K562 (cell line): Measurements from ENCODE around the gene CACNA2D3. TPM values are rescaled to one million over a fixed set of nuclear protein-coding genes. Genes with fewer than 3 reads are reported as not detected.

Source experiments
- ATAC-seq: fragments of 200-7000 bp; cut with Tn5 transposase; 3 replicates; pipeline ENCODE4 v1.9.1; 2020; ENCODE audit warnings: moderate library complexity
- BruUV-seq: library from RNA; stranded (reverse); fragments of 400-500 nt; replicated peaks from 2 replicates; lab custom pipeline; 2021; lab: Mats Ljungman, UMichigan
- CTCF ChIA-PET: fragments of 300-600 bp; formaldehyde crosslinking; extraction: SDS; loops from one replicate; lab custom pipeline; 2021; ENCODE audit warnings: low intra/inter-chr PET ratio; lab: Yijun Ruan, JAX
- POLR2A ChIA-PET: fragments of 300-600, 350-650 bp; sonication (Branson Sonifier 250); formaldehyde crosslinking; extraction: SDS; loops from one replicate; lab custom pipeline; 2021; ENCODE audit warnings: antibody characterized with exemption, inconsistent platforms; lab: Yijun Ruan, JAX
- DNase-seq, 4 experiments: peaks; one replicate each; pipeline versions ENCODE4 v3.0.0 to v3.0.0-alpha.2; 2011 to 2018; ENCODE audit warnings: low spot score in 3 of 4, mixed read lengths in 3 of 4; ENCODE audit errors: extremely low read depth in 1 of 4
- FAIRE-seq: peaks from 2 replicates; lab custom pipeline; 2011; peaks lifted over from hg19 to GRCh38; lab: Jason Lieb, UNC
- H2AFZ ChIP-seq: 2 replicates; pipeline ENCODE4 v1.6.0; 2011; ENCODE audit warnings: low read depth, low read length, control low read depth, inconsistent platforms
- H3K27ac ChIP-seq: fragments of 200-600 bp; 3 replicates; pipeline ENCODE4 v1.8.0; 2011; ENCODE audit warnings: low read depth, mild to moderate bottlenecking, control low read depth, inconsistent platforms, low read length, moderate library complexity, mixed read lengths; ENCODE audit errors: extremely low read depth
- H3K27me3 ChIP-seq, 2 experiments: fragments of 300-600 bp in 1 of 2; 2 replicates in 1 of 2; 3 replicates in 1 of 2; pipeline versions ENCODE4 v1.6.0 to v1.8.0; 2011; ENCODE audit warnings: inconsistent platforms in 2 of 2, low read length in 2 of 2, mild to moderate bottlenecking in 1 of 2, mixed read lengths in 1 of 2, moderate library complexity in 1 of 2; ENCODE audit not compliant: control insufficient read depth in 2 of 2, insufficient read depth in 2 of 2
- H3K36me3 ChIP-seq: fragments of 300-600 bp; 3 replicates; pipeline ENCODE4 v1.8.0; 2011; ENCODE audit warnings: mild to moderate bottlenecking, low read length, inconsistent platforms; ENCODE audit not compliant: control insufficient read depth, insufficient read depth
- H3K4me1 ChIP-seq, 2 experiments: fragments of 200-600 bp in 1 of 2; replicated peaks in 1 of 2; 2 replicates in 1 of 2; 3 replicates in 1 of 2; pipeline versions ENCODE4 v1.5.1 to v1.8.0; 2011; ENCODE audit warnings: inconsistent platforms in 2 of 2, low read length in 2 of 2, mild to moderate bottlenecking in 1 of 2, mixed read lengths in 1 of 2, moderate library complexity in 1 of 2; ENCODE audit not compliant: control insufficient read depth in 2 of 2, insufficient read depth in 2 of 2
- H3K4me2 ChIP-seq: 2 replicates; pipeline ENCODE4 v1.6.1; 2011; ENCODE audit warnings: low read length, control low read depth, inconsistent platforms, mixed read lengths; ENCODE audit not compliant: insufficient read depth
- H3K4me3 ChIP-seq: fragments of 200-600 bp; sonication (generic), shearing (Covaris generic); 2 replicates; pipeline ENCODE4 v1.5.1; 2016; ENCODE audit warnings: control low read depth, inconsistent platforms
- H3K79me2 ChIP-seq: fragments of 200-600 bp; 3 replicates; pipeline ENCODE4 v1.8.0; 2011; ENCODE audit warnings: low read length, inconsistent platforms; ENCODE audit not compliant: control insufficient read depth, insufficient read depth
- H3K9ac ChIP-seq, 2 experiments: 2 replicates each; pipeline versions ENCODE4 v1.6.0 to v1.6.1; 2011; ENCODE audit warnings: low read depth in 2 of 2, low read length in 2 of 2, control low read depth in 1 of 2, inconsistent platforms in 1 of 2, mild to moderate bottlenecking in 1 of 2, mixed read lengths in 1 of 2; ENCODE audit not compliant: insufficient read depth in 1 of 2
- H3K9me1 ChIP-seq: one replicate; pipeline ENCODE4 v1.6.0; 2011; ENCODE audit warnings: inconsistent platforms, mild to moderate bottlenecking, low read length, moderate library complexity; ENCODE audit not compliant: control insufficient read depth, insufficient read depth
- H3K9me3 ChIP-seq: replicated peaks from 2 replicates; pipeline ENCODE4 v1.5.1; 2011; ENCODE audit warnings: low read depth, low read length, inconsistent platforms; ENCODE audit not compliant: control insufficient read depth, insufficient read depth
- H4K20me1 ChIP-seq: replicated peaks from 2 replicates; pipeline ENCODE4 v1.6.1; 2011; ENCODE audit warnings: low read length, inconsistent platforms, mixed read lengths; ENCODE audit not compliant: control insufficient read depth, insufficient read depth
- CCNT2 ChIP-seq: IDR thresholded peaks from 2 replicates; pipeline ENCODE4 v1.6.1; 2011; ENCODE audit warnings: borderline replicate concordance, low read depth, mild to moderate bottlenecking, moderate library complexity, mixed read lengths, low read length; ENCODE audit not compliant: insufficient read length; ENCODE audit errors: extremely low read depth
- CTCFL ChIP-seq: IDR thresholded peaks from 2 replicates; pipeline ENCODE4 v1.6.1; 2011; ENCODE audit warnings: borderline replicate concordance, low read depth, mild to moderate bottlenecking, moderate library complexity, low read length; ENCODE audit not compliant: insufficient read depth, poor library complexity, severe bottlenecking
- KDM2B ChIP-seq: fragments of 250-450 bp; sonication (Bioruptor Pico); IDR thresholded peaks from 2 replicates; pipeline ENCODE4 v1.8.0; 2021; ENCODE audit warnings: mild to moderate bottlenecking, moderate library complexity
- MAX ChIP-seq: sonication (generic); formaldehyde crosslinking; IDR thresholded peaks from 2 replicates; pipeline ENCODE4 v1.9.0; 2022; ENCODE audit warnings: mild to moderate bottlenecking, missing genetic modification reagents
- MEF2D ChIP-seq: conservative IDR thresholded peaks from 2 replicates; pipeline ENCODE4 v1.6.1; 2016; ENCODE audit warnings: low read depth, missing genetic modification characterization, missing compliant biosample characterization
- PHF8 ChIP-seq: fragments of 200-600 bp; sonication (generic); IDR thresholded peaks from 2 replicates; pipeline ENCODE4 v1.6.1; 2012; ENCODE audit warnings: mixed run types, mild to moderate bottlenecking, inconsistent platforms, low read length, moderate library complexity, borderline replicate concordance
- RBM17 ChIP-seq: fragments of 200-400 bp; formaldehyde crosslinking; IDR thresholded peaks from 2 replicates; pipeline ENCODE4 v1.6.1; 2017; ENCODE audit warnings: low read depth, mild to moderate bottlenecking, low read length, borderline replicate concordance
- ZNF212 ChIP-seq: fragments of 450-650 bp; formaldehyde crosslinking; IDR thresholded peaks from 2 replicates; pipeline ENCODE4 v1.4.0; 2020; ENCODE audit warnings: mild to moderate bottlenecking
- ZNF316 ChIP-seq: fragments of 450-650 bp; IDR thresholded peaks from 2 replicates; pipeline ENCODE4 v1.6.1; 2016
- ZNF583 ChIP-seq: fragments of 250-450 bp; sonication (Bioruptor Pico); IDR thresholded peaks from 2 replicates; pipeline ENCODE4 v1.4.0; 2020
- WGBS: fragments of 100-300 bp; shearing (Covaris generic); methylation state at CpG from one replicate; pipeline ENCODE4 v1.1.6; 2016; ENCODE audit warnings: low coverage, mixed read lengths; ENCODE audit not compliant: insufficient coverage; ENCODE audit errors: missing lambda C conversion rate; 5-methylcytosine and 5-hydroxymethylcytosine counted together
- in situ Hi-C: fragments of 300-500 bp; cut with MboI; formaldehyde crosslinking; loops from 4 replicates; pipeline ENCODE4 v1.15.0; 2018; ENCODE audit warnings: inconsistent platforms, mixed read lengths
- intact Hi-C: fragments of 100-400 bp; cut with micrococcal nuclease; formaldehyde crosslinking; loops from 2 replicates; pipeline ENCODE4 v1.14.2; 2022
- polyA plus RNA-seq, 8 experiments: library from polyadenylated mRNA; depleted of rRNA in 4 of 8; stranded (reverse) in 5 of 8; unstranded in 3 of 8; fragments of >200 nt; fragmentation: Nextera tagmentation in 2 of 8; fragmentation: Illumina TruSeq in 1 of 8; extraction: Ambion mirVana in 2 of 8; extraction: Trizol in 1 of 8; gene quantifications; 2 replicates each; pipeline versions ENCODE4 v1.2.1 to v1.2.3, GENCODE V29; 2011 to 2014; ENCODE audit warnings: inconsistent platforms in 1 of 8, missing spikeins in 1 of 8
- total RNA-seq, 7 experiments: library from RNA; depleted of rRNA in 6 of 7; stranded (reverse); fragments of >200 nt in 6 of 7; fragmentation: Illumina TruSeq in 2 of 7; extraction: Trizol in 2 of 7; gene quantifications; 2 replicates each; pipeline versions ENCODE4 v1.2.1 to v1.2.3, GENCODE V29; 2011 to 2021; ENCODE audit warnings: low replicate concordance in 1 of 7
- TF ChIP-seq, protein P1 (sequence below): fragments of 250-450 bp; sonication (Bioruptor Pico); IDR thresholded peaks from 2 replicates; pipeline ENCODE4 v1.8.0; 2022; ENCODE audit warnings: moderate library complexity, mild to moderate bottlenecking, inconsistent platforms

Gene CACNA2D3
- total and polyA plus RNA-seq, 9 of the 15 experiments (the other 6 are each of a cell fraction or from before 2014, with no cell fraction given) = 0.01 TPM; not detected in 8

GRCh38 chr3:54915976-54916375, 793.6 kb downstream of the CACNA2D3 start:
- 0% methylated on average over 6 of the region's 8 CpGs for WGBS
- Histone ChIP-seq H3K9me1 (no peaks in the 10 kb centered on the region), H3K36me3 (no peaks in the 10 kb centered on the region), H3K79me2 (no peaks in the 10 kb centered on the region), H3K27ac (no peak overlapping the region), H3K9ac (no peak overlapping the region), H3K4me1 (no peaks in the 10 kb centered on the region; a peak in 1 of 5 replicates), H2AFZ (no peak overlapping the region), H3K4me3 (no peak overlapping the region), H3K4me2 (no peak overlapping the region), H4K20me1 (no peaks in the 10 kb centered on the region), H3K27me3 (peaks cover 0 to 3% of the 10 kb centered on the region in 2 experiments; a peak in 1 of 5 replicates), H3K9me3 (no peaks in the 10 kb centered on the region)
- no peak for ATAC-seq
- BruUV-seq = no TSS peak
- no peak for FAIRE-seq
- ChIA-PET POLR2A (no interaction called here), CTCF (no interaction called here)
- in situ Hi-C loops (no loop called here), intact Hi-C loops (no loop called here)
- DNase-seq = no peak
- TF ChIP-seq KDM2B = no peak
- no peak for TF ChIP-seq ZNF212 (CRISPR knock-in tag)
- no peak for TF ChIP-seq ZNF316
- TF ChIP-seq CCNT2 = no peak
- TF ChIP-seq, protein P1, sequence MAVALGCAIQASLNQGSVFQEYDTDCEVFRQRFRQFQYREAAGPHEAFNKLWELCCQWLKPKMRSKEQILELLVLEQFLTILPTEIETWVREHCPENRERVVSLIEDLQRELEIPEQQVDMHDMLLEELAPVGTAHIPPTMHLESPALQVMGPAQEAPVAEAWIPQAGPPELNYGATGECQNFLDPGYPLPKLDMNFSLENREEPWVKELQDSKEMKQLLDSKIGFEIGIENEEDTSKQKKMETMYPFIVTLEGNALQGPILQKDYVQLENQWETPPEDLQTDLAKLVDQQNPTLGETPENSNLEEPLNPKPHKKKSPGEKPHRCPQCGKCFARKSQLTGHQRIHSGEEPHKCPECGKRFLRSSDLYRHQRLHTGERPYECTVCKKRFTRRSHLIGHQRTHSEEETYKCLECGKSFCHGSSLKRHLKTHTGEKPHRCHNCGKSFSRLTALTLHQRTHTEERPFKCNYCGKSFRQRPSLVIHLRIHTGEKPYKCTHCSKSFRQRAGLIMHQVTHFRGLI (CRISPR knock-in tag) = no peak
- no peak for TF ChIP-seq CTCFL
- no peak for TF ChIP-seq MAX (CRISPR knock-in tag)
- TF ChIP-seq MEF2D = no peak
- no peak for TF ChIP-seq ZNF583 (CRISPR knock-in tag)
- no peak for TF ChIP-seq PHF8
- no peak for TF ChIP-seq RBM17
